OCI-LY7 (cell line): ENCODE data around the gene EYA2. TPM values are rescaled to one million over a fixed set of nuclear protein-coding genes. Genes with fewer than 3 reads are reported as not detected.

ENCODE experiments used
- BruUV-seq: library from RNA; stranded (reverse); fragments of 400-500 nt; replicated peaks from 2 replicates; lab custom pipeline; 2021; lab: Mats Ljungman, UMichigan
- CTCF ChIA-PET: fragments of 300-600 bp; sonication (Branson Sonifier 250); formaldehyde crosslinking; loops from one replicate; lab custom pipeline; 2022; ENCODE audit warnings: antibody characterized with exemption; ENCODE audit not compliant: unreplicated experiment; lab: Charles Lee
- POLR2A ChIA-PET: fragments of 300-600 bp; sonication (Branson Sonifier 250); formaldehyde crosslinking; loops from one replicate; lab custom pipeline; 2022; ENCODE audit warnings: antibody characterized with exemption; lab: Charles Lee
- DNase-seq: peaks from one replicate; pipeline ENCODE4 v3.0.0-alpha.2; 2015; ENCODE audit warnings: low spot score
- H2AFZ ChIP-seq: fragments of 200-600 bp; sonication (generic), shearing (Covaris generic); 2 replicates; pipeline ENCODE4 v1.6.1; 2014; ENCODE audit warnings: mild to moderate bottlenecking, antibody characterized with exemption, low read length, moderate library complexity
- H3K27ac ChIP-seq: fragments of 200-600 bp; sonication (generic); 2 replicates; pipeline ENCODE4 v1.5.1; 2014; ENCODE audit warnings: mixed run types, low read depth, mild to moderate bottlenecking, moderate library complexity, low read length, inconsistent platforms; ENCODE audit not compliant: poor library complexity, severe bottlenecking
- H3K36me3 ChIP-seq: fragments of 200-600 bp; sonication (generic); 2 replicates; pipeline ENCODE4 v1.6.1; 2014; ENCODE audit warnings: mild to moderate bottlenecking, antibody characterized with exemption, low read length, moderate library complexity, mixed read lengths; ENCODE audit not compliant: insufficient read depth
- H3K4me1 ChIP-seq: fragments of 200-600 bp; sonication (generic); 2 replicates; pipeline ENCODE4 v1.5.1; 2014; ENCODE audit warnings: mild to moderate bottlenecking, low read length; ENCODE audit not compliant: insufficient read depth, poor library complexity, severe bottlenecking
- H3K4me2 ChIP-seq: fragments of 200-600 bp; sonication (generic); 2 replicates; pipeline ENCODE4 v1.6.1; 2014; ENCODE audit warnings: mild to moderate bottlenecking, low read length
- H3K4me3 ChIP-seq: fragments of 200-600 bp; sonication (generic); 2 replicates; pipeline ENCODE4 v1.5.1; 2014; ENCODE audit warnings: mild to moderate bottlenecking, low read depth, low read length; ENCODE audit not compliant: poor library complexity, severe bottlenecking
- H3K79me2 ChIP-seq: fragments of 200-600 bp; sonication (generic); 2 replicates; pipeline ENCODE4 v1.6.1; 2016; ENCODE audit warnings: low read depth, mild to moderate bottlenecking, low read length, moderate library complexity, mixed read lengths; ENCODE audit not compliant: insufficient read depth
- H3K9me2 ChIP-seq: fragments of 200-600 bp; sonication (generic); 2 replicates; pipeline ENCODE4 v1.6.1; 2016; ENCODE audit warnings: mild to moderate bottlenecking, low read length, mixed read lengths; ENCODE audit not compliant: insufficient read depth
- H3K9me3 ChIP-seq: fragments of 200-600 bp; sonication (generic); 2 replicates; pipeline ENCODE4 v1.6.1; 2014; ENCODE audit warnings: mild to moderate bottlenecking, mixed run types, low read length, mixed read lengths
- H4K20me1 ChIP-seq: fragments of 200-600 bp; sonication (generic); 2 replicates; pipeline ENCODE4 v1.6.1; 2014; ENCODE audit warnings: mild to moderate bottlenecking, antibody characterized with exemption, low read length, moderate library complexity, mixed read lengths; ENCODE audit not compliant: insufficient read depth
- CTCF ChIP-seq: fragments of 200-600 bp; sonication (generic); conservative IDR thresholded peaks from 2 replicates; pipeline ENCODE4 v1.5.1; 2014; ENCODE audit warnings: mild to moderate bottlenecking, antibody characterized with exemption, low read length, moderate library complexity, mixed read lengths
- EZH2phosphoT487 ChIP-seq: fragments of 200-600 bp; sonication (generic); IDR thresholded peaks from 2 replicates; pipeline ENCODE4 v1.6.1; 2018; ENCODE audit warnings: low read depth, borderline replicate concordance, mild to moderate bottlenecking, mixed run types, antibody characterized with exemption, low read length, moderate library complexity, mixed read lengths
- intact Hi-C: fragments of 100-400 bp; cut with micrococcal nuclease; formaldehyde crosslinking; loops from one replicate; pipeline ENCODE4 v1.10.0; 2022; ENCODE audit not compliant: unreplicated experiment
- total RNA-seq, 2 experiments: library from RNA; depleted of rRNA in 1 of 2; stranded (reverse); fragments of >200 nt in 1 of 2; shearing (Covaris generic) in 1 of 2; gene quantifications; 2 replicates each; pipeline ENCODE4 v1.2.3, GENCODE V29; 2014 to 2022

EYA2 gene
- total RNA-seq, 2 experiments from 2014 or later, result not detected

- no peaks in the 10 kb centered on the region for H3K9me2 ChIP-seq
- POLR2A ChIA-PET, result no interaction called here
- intact Hi-C loops, result no loop called here
Observed at GRCh38 chr20:47044938-47045337, 150.3 kb downstream of the EYA2 start.

GRCh38 chr20:47048054-47048453, 153.4 kb downstream of the EYA2 start:
- TF ChIP-seq EZH2phosphoT487 (no peak), CTCF (no peak)
- intact Hi-C loops, result no loop called here

More at GRCh38 chr20:47044938-47045337, 150.3 kb downstream of the EYA2 start:
- BruUV-seq, result no TSS peak
- Histone ChIP-seq H3K36me3 (no peaks in the 10 kb centered on the region), H3K79me2 (no peaks in the 10 kb centered on the region), H3K4me1 (no peaks in the 10 kb centered on the region), H2AFZ (no peak overlapping the region), H3K27ac (no peak overlapping the region), H3K4me3 (no peak overlapping the region), H4K20me1 (no peaks in the 10 kb centered on the region), H3K4me2 (no peak overlapping the region), H3K9me3 (no peaks in the 10 kb centered on the region)
- no peak for TF ChIP-seq EZH2phosphoT487
- no peak for TF ChIP-seq CTCF
- DNase-seq, result no peak
- CTCF ChIA-PET, result no interaction called here

GRCh38 chr20:47049771-47050170, 155.1 kb downstream of the EYA2 start:
- Histone ChIP-seq H4K20me1 (no peaks in the 10 kb centered on the region), H3K9me2 (no peaks in the 10 kb centered on the region), H2AFZ (no peak overlapping the region), H3K4me3 (no peak overlapping the region), H3K4me1 (no peaks in the 10 kb centered on the region), H3K36me3 (no peaks in the 10 kb centered on the region), H3K27ac (no peak overlapping the region), H3K9me3 (no peaks in the 10 kb centered on the region), H3K79me2 (no peaks in the 10 kb centered on the region), H3K4me2 (no peak overlapping the region)
- TF ChIP-seq EZH2phosphoT487 (no peak), CTCF (no peak)
- DNase-seq, result no peak
- intact Hi-C loops, result no loop called here
- CTCF ChIA-PET, result no interaction called here
- POLR2A ChIA-PET, result interaction anchor here (0.6 kb wide), 1 partner anchor 195 kb away, joined by 3 read pairs; no protein-coding TSS in a partner anchor
- no TSS peak for BruUV-seq

More at GRCh38 chr20:47048054-47048453, 153.4 kb downstream of the EYA2 start:
- Histone ChIP-seq H3K36me3 (no peaks in the 10 kb centered on the region), H3K27ac (no peak overlapping the region), H3K4me2 (no peak overlapping the region), H3K79me2 (no peaks in the 10 kb centered on the region), H3K4me1 (no peaks in the 10 kb centered on the region), H3K9me2 (no peaks in the 10 kb centered on the region), H4K20me1 (no peaks in the 10 kb centered on the region), H2AFZ (no peak overlapping the region), H3K9me3 (no peaks in the 10 kb centered on the region), H3K4me3 (no peak overlapping the region)
- ChIA-PET POLR2A (no interaction called here), CTCF (no interaction called here)
- no peak for DNase-seq
- BruUV-seq, result no TSS peak
